HL-60 (cell line): ENCODE measurements around the gene SECISBP2.

Experiments used
- CTCF ChIP-seq: IDR thresholded peaks from one replicate; pipeline ENCODE4 v1.5.1; 2011; ENCODE audit warnings: low read length, control low read depth, inconsistent platforms; ENCODE audit not compliant: insufficient read depth
- GABPA ChIP-seq: IDR thresholded peaks from 2 replicates; pipeline ENCODE4 v1.6.1; 2012; ENCODE audit warnings: low read depth
- POLR2AphosphoS5 ChIP-seq: IDR thresholded peaks from 2 replicates; pipeline ENCODE4 v1.6.1; 2012; ENCODE audit warnings: low read depth
- REST ChIP-seq: IDR thresholded peaks from 2 replicates; pipeline ENCODE4 v1.6.1; 2012; ENCODE audit warnings: low read depth; ENCODE audit not compliant: insufficient replicate concordance

GRCh38 chr9:89277454-89277853 lies 40.8 kb upstream of the SECISBP2 start:
- TF ChIP-seq CTCF = no peak
- no peak for TF ChIP-seq POLR2AphosphoS5
- no peak for TF ChIP-seq GABPA
- TF ChIP-seq REST = no peak
